Measurements from ENCODE around the gene ABCG4.

ABCG4 gene

GRCh38 chr11:119153049-119153818 lies 4.4 kb downstream of the ABCG4 start:
- H2AFZ ChIP-seq (ENCODE audit: low read length): no peak overlapping the region
- no peak overlapping the region for H3K14ac ChIP-seq (ENCODE audit: low read length)
- H2BK12ac ChIP-seq (ENCODE audit: low read length): no peak overlapping the region
- H3K18ac ChIP-seq (ENCODE audit: low read length): no peak overlapping the region
- H3K36me3 ChIP-seq (replicated peaks in 1 of 2; ENCODE audit: control insufficient read depth in 2 of 2, insufficient read depth in 2 of 2, low read length in 2 of 2): no peaks in the 10 kb centered on the region
- no peak overlapping the region for H2BK15ac ChIP-seq (ENCODE audit: low read length)
- H2BK5ac ChIP-seq (ENCODE audit: low read length): no peak overlapping the region
- H2BK120ac ChIP-seq (ENCODE audit: low read depth, low read length): no peak overlapping the region
- H3K4ac ChIP-seq (ENCODE audit: low read length): no peak overlapping the region
- H3K4me2 ChIP-seq (ENCODE audit: insufficient read depth, low read length, poor library complexity, severe bottlenecking): no peak overlapping the region
- H4K8ac ChIP-seq (ENCODE audit: low read depth, low read length): no peak overlapping the region
- H3K79me1 ChIP-seq (ENCODE audit: low read depth, low read length): no peaks in the 10 kb centered on the region
- no peak overlapping the region for H3K4me3 ChIP-seq (ENCODE audit: low read length in 2 of 2)
- DNase-seq (ENCODE audit: low spot score): no peak
- no peak overlapping the region for H2AK5ac ChIP-seq (ENCODE audit: low read depth, low read length)
- no peak overlapping the region for H3K9ac ChIP-seq (ENCODE audit: low read depth, low read length, poor library complexity)
- H3K9me3 ChIP-seq (replicated peaks in 1 of 2; ENCODE audit: control insufficient read depth in 2 of 2, insufficient read depth in 1 of 2, low read depth in 1 of 2, low read length in 2 of 2): no peaks in the 10 kb centered on the region
- H3K27me3 ChIP-seq (ENCODE audit: control insufficient read depth in 3 of 3, insufficient read depth in 3 of 3, low read depth in 1 of 3, low read length in 3 of 3): peaks cover 3 to 90% (median 36%) of the 10 kb centered on the region in 3 experiments
- no peak overlapping the region for H3K23ac ChIP-seq (ENCODE audit: low read depth, low read length, poor library complexity)
- H3K27ac ChIP-seq (replicated peaks; ENCODE audit: low read length): no peak overlapping the region
- no CpG with 5 or more reads among the region's 9 CpGs for WGBS, 2 donors (ENCODE audit: extremely low coverage in 2 of 2, insufficient read length in 2 of 2, insufficient replicate concordance in 1 of 2)
- H3K4me1 ChIP-seq (ENCODE audit: control insufficient read depth in 2 of 2, insufficient read depth in 1 of 2, low read depth in 1 of 2, low read length in 2 of 2): peaks cover 3 to 11% of the 10 kb centered on the region in 2 donors
- no peak overlapping the region for H4K91ac ChIP-seq (ENCODE audit: low read depth, low read length, poor library complexity)

- Histone ChIP-seq H3K4ac (ENCODE audit: low read length) (no peak overlapping the region), H2BK15ac (ENCODE audit: low read length) (no peak overlapping the region), H3K4me1 (ENCODE audit: control insufficient read depth in 2 of 2, insufficient read depth in 1 of 2, low read depth in 1 of 2, low read length in 2 of 2) (peaks cover 0 to 6% of the 10 kb centered on the region in 2 donors), H3K14ac (ENCODE audit: low read length) (no peak overlapping the region), H4K8ac (ENCODE audit: low read depth, low read length) (peak overlapping the region; percentile 21), H2BK5ac (ENCODE audit: low read length) (no peak overlapping the region), H2BK12ac (ENCODE audit: low read length) (no peak overlapping the region), H3K23ac (ENCODE audit: low read depth, low read length, poor library complexity) (no peak overlapping the region), H3K18ac (ENCODE audit: low read length) (no peak overlapping the region), H3K36me3 (replicated peaks in 1 of 2; ENCODE audit: control insufficient read depth in 2 of 2, insufficient read depth in 2 of 2, low read length in 2 of 2) (no peaks in the 10 kb centered on the region), H2AK5ac (ENCODE audit: low read depth, low read length) (peak overlapping the region; percentile 48), H2BK120ac (ENCODE audit: low read depth, low read length) (no peak overlapping the region), H3K27me3 (ENCODE audit: control insufficient read depth in 3 of 3, insufficient read depth in 3 of 3, low read depth in 1 of 3, low read length in 3 of 3) (peaks cover 3 to 82% (median 29%) of the 10 kb centered on the region in 3 experiments), H3K27ac (replicated peaks; ENCODE audit: low read length) (no peak overlapping the region), H3K79me1 (ENCODE audit: low read depth, low read length) (no peaks in the 10 kb centered on the region), H3K4me2 (ENCODE audit: insufficient read depth, low read length, poor library complexity, severe bottlenecking) (no peak overlapping the region), H3K9me3 (replicated peaks in 1 of 2; ENCODE audit: control insufficient read depth in 2 of 2, insufficient read depth in 1 of 2, low read depth in 1 of 2, low read length in 2 of 2) (no peaks in the 10 kb centered on the region), H3K9ac (ENCODE audit: low read depth, low read length, poor library complexity) (peak overlapping the region; percentile 73), H4K91ac (ENCODE audit: low read depth, low read length, poor library complexity) (no peak overlapping the region), H3K4me3 (ENCODE audit: low read length in 2 of 2) (no peak overlapping the region), H2AFZ (ENCODE audit: low read length) (no peak overlapping the region)
- WGBS, 2 donors (ENCODE audit: extremely low coverage in 2 of 2, insufficient read length in 2 of 2, insufficient replicate concordance in 1 of 2): no CpG with 5 or more reads among the region's 6 CpGs
- DNase-seq (ENCODE audit: low spot score): no peak
Measured at GRCh38 chr11:119154178-119154577, 5.3 kb downstream of the ABCG4 start.

GRCh38 chr11:119155733-119156492 lies 7.1 kb downstream of the ABCG4 start:
- Histone ChIP-seq H3K79me1 (ENCODE audit: low read depth, low read length) (no peaks in the 10 kb centered on the region), H2AK5ac (ENCODE audit: low read depth, low read length) (no peak overlapping the region), H3K27me3 (ENCODE audit: control insufficient read depth in 3 of 3, insufficient read depth in 3 of 3, low read depth in 1 of 3, low read length in 3 of 3) (peaks cover 0 to 82% (median 11%) of the 10 kb centered on the region in 3 experiments), H3K14ac (ENCODE audit: low read length) (no peak overlapping the region), H2BK5ac (ENCODE audit: low read length) (no peak overlapping the region), H2BK12ac (ENCODE audit: low read length) (no peak overlapping the region), H3K4me2 (ENCODE audit: insufficient read depth, low read length, poor library complexity, severe bottlenecking) (no peak overlapping the region), H3K4ac (ENCODE audit: low read length) (no peak overlapping the region), H3K9ac (ENCODE audit: low read depth, low read length, poor library complexity) (no peak overlapping the region), H3K36me3 (replicated peaks in 1 of 2; ENCODE audit: control insufficient read depth in 2 of 2, insufficient read depth in 2 of 2, low read length in 2 of 2) (no peaks in the 10 kb centered on the region), H4K8ac (ENCODE audit: low read depth, low read length) (no peak overlapping the region), H3K9me3 (replicated peaks in 1 of 2; ENCODE audit: control insufficient read depth in 2 of 2, insufficient read depth in 1 of 2, low read depth in 1 of 2, low read length in 2 of 2) (no peaks in the 10 kb centered on the region), H3K27ac (replicated peaks; ENCODE audit: low read length) (no peak overlapping the region), H3K23ac (ENCODE audit: low read depth, low read length, poor library complexity) (no peak overlapping the region), H3K4me3 (ENCODE audit: low read length in 2 of 2) (peak overlapping the region in 1 of 2 donors; percentile 50), H3K4me1 (ENCODE audit: control insufficient read depth in 2 of 2, insufficient read depth in 1 of 2, low read depth in 1 of 2, low read length in 2 of 2) (peaks cover 0 to 3% of the 10 kb centered on the region in 2 donors), H2BK120ac (ENCODE audit: low read depth, low read length) (no peak overlapping the region), H2BK15ac (ENCODE audit: low read length) (no peak overlapping the region), H2AFZ (ENCODE audit: low read length) (no peak overlapping the region), H3K18ac (ENCODE audit: low read length) (no peak overlapping the region), H4K91ac (ENCODE audit: low read depth, low read length, poor library complexity) (no peak overlapping the region)
- WGBS, 2 donors (ENCODE audit: extremely low coverage in 2 of 2, insufficient read length in 2 of 2, insufficient replicate concordance in 1 of 2): no CpG with 5 or more reads among the region's 8 CpGs
- no peak for DNase-seq (ENCODE audit: low spot score)

GRCh38 chr11:119156496-119156895 lies 7.6 kb downstream of the ABCG4 start:
- DNase-seq (ENCODE audit: low spot score): no peak
- no peak overlapping the region for H2AK5ac ChIP-seq (ENCODE audit: low read depth, low read length)
- no peaks in the 10 kb centered on the region for H3K9me3 ChIP-seq (replicated peaks in 1 of 2; ENCODE audit: control insufficient read depth in 2 of 2, insufficient read depth in 1 of 2, low read depth in 1 of 2, low read length in 2 of 2)
- no peak overlapping the region for H2AFZ ChIP-seq (ENCODE audit: low read length)
- no peak overlapping the region for H3K4me2 ChIP-seq (ENCODE audit: insufficient read depth, low read length, poor library complexity, severe bottlenecking)
- peaks cover 0 to 81% (median 7%) of the 10 kb centered on the region in 3 experiments for H3K27me3 ChIP-seq (ENCODE audit: control insufficient read depth in 3 of 3, insufficient read depth in 3 of 3, low read depth in 1 of 3, low read length in 3 of 3)
- H2BK120ac ChIP-seq (ENCODE audit: low read depth, low read length): no peak overlapping the region
- no peaks in the 10 kb centered on the region for H3K79me1 ChIP-seq (ENCODE audit: low read depth, low read length)
- H3K36me3 ChIP-seq (replicated peaks in 1 of 2; ENCODE audit: control insufficient read depth in 2 of 2, insufficient read depth in 2 of 2, low read length in 2 of 2): no peaks in the 10 kb centered on the region
- H4K91ac ChIP-seq (ENCODE audit: low read depth, low read length, poor library complexity): no peak overlapping the region
- no CpG with 5 or more reads among the region's 10 CpGs for WGBS, 2 donors (ENCODE audit: extremely low coverage in 2 of 2, insufficient read length in 2 of 2, insufficient replicate concordance in 1 of 2)
- H4K8ac ChIP-seq (ENCODE audit: low read depth, low read length): no peak overlapping the region
- no peak overlapping the region for H3K27ac ChIP-seq (replicated peaks; ENCODE audit: low read length)
- no peak overlapping the region for H3K14ac ChIP-seq (ENCODE audit: low read length)
- no peak overlapping the region for H3K4ac ChIP-seq (ENCODE audit: low read length)
- H3K9ac ChIP-seq (ENCODE audit: low read depth, low read length, poor library complexity): no peak overlapping the region
- H2BK15ac ChIP-seq (ENCODE audit: low read length): no peak overlapping the region
- peaks cover 0 to 3% of the 10 kb centered on the region in 2 donors for H3K4me1 ChIP-seq (ENCODE audit: control insufficient read depth in 2 of 2, insufficient read depth in 1 of 2, low read depth in 1 of 2, low read length in 2 of 2)
- no peak overlapping the region for H2BK5ac ChIP-seq (ENCODE audit: low read length)
- no peak overlapping the region for H3K23ac ChIP-seq (ENCODE audit: low read depth, low read length, poor library complexity)
- H3K18ac ChIP-seq (ENCODE audit: low read length): no peak overlapping the region
- H2BK12ac ChIP-seq (ENCODE audit: low read length): no peak overlapping the region
- H3K4me3 ChIP-seq (ENCODE audit: low read length in 2 of 2): peak overlapping the region in 1 of 2 donors; percentile 50
